GM19372 (cell line): ENCODE measurements around the gene DOP1A.
"Not testable (repeated sequence)": the region's sequence is repeated elsewhere in the genome, so short reads cannot be mapped to it uniquely, and the experiment has no call there.

ENCODE experiments used
- ATAC-seq: cut with Tn5 transposase; IDR thresholded peaks from one replicate; pipeline ENCODE4 v1.9.1; 2021; ENCODE audit warnings: mild to moderate bottlenecking, low read depth, moderate library complexity; ENCODE audit not compliant: unreplicated experiment

Gene DOP1A

GRCh38 chr6:83138118-83138722, 70.7 kb downstream of the DOP1A start:
- ATAC-seq = no peak

- no peak for ATAC-seq
Observed at GRCh38 chr6:83138758-83139157, 71.3 kb downstream of the DOP1A start.

- ATAC-seq = no peak
Observed at GRCh38 chr6:83151114-83151513, 83.6 kb downstream of the DOP1A start.

- ATAC-seq = no peak
Observed at GRCh38 chr6:83152913-83153312, 85.4 kb downstream of the DOP1A start.

- ATAC-seq = no peak
Observed at GRCh38 chr6:83153883-83154521, 86.5 kb downstream of the DOP1A start.

- ATAC-seq = no peak
Observed at GRCh38 chr6:83155794-83156193, 88.3 kb downstream of the DOP1A start.

- no peak for ATAC-seq
Observed at GRCh38 chr6:83160167-83160566, 92.7 kb downstream of the DOP1A start.

GRCh38 chr6:83167726-83168278, 100.3 kb downstream of the DOP1A start:
- ATAC-seq = no peak

GRCh38 chr6:83168556-83168955, 101.1 kb downstream of the DOP1A start:
- no peak for ATAC-seq

- no peak for ATAC-seq
Observed at GRCh38 chr6:83169106-83169505, 101.6 kb downstream of the DOP1A start.

- ATAC-seq = no peak
Observed at GRCh38 chr6:83169511-83169910, 102.0 kb downstream of the DOP1A start.

- no peak for ATAC-seq
Observed at GRCh38 chr6:83176246-83176645, 108.8 kb downstream of the DOP1A start.

- ATAC-seq = no peak
Observed at GRCh38 chr6:83180426-83180950, 113.0 kb downstream of the DOP1A start.

- ATAC-seq = no peak
Observed at GRCh38 chr6:83182114-83182513, 114.6 kb downstream of the DOP1A start.

GRCh38 chr6:83183082-83183828, 115.8 kb downstream of the DOP1A start:
- no peak for ATAC-seq

- no peak for ATAC-seq
Observed at GRCh38 chr6:83185096-83185495, 117.6 kb downstream of the DOP1A start.

GRCh38 chr6:83188501-83188900, 121.0 kb downstream of the DOP1A start:
- no peak for ATAC-seq

- no peak for ATAC-seq
Observed at GRCh38 chr6:83190626-83191025, 123.2 kb downstream of the DOP1A start.

- ATAC-seq = not testable (repeated sequence)
Observed at GRCh38 chr6:83191974-83192373, 124.5 kb downstream of the DOP1A start.

- no peak for ATAC-seq
Observed at GRCh38 chr6:83192456-83192855, 125.0 kb downstream of the DOP1A start.
